ENCODE results near the gene IGHMBP2. TPM values are rescaled to one million over a fixed set of nuclear protein-coding genes. Genes with fewer than 3 reads are reported as not detected.
"Not testable (repeated sequence)": the region's sequence is repeated elsewhere in the genome, so short reads cannot be mapped to it uniquely, and the experiment has no call there.

IGHMBP2 gene
- total RNA-seq, 1 experiment from 2014 or later, result 20.4 TPM

- no peak for DNase-seq (ENCODE audit: low spot score)
Measured at GRCh38 chr11:68961245-68961644, 57.6 kb downstream of the IGHMBP2 start.

- DNase-seq (ENCODE audit: low spot score), result peak; percentile 34
Measured at GRCh38 chr11:68962527-68963250, 59.0 kb downstream of the IGHMBP2 start.

GRCh38 chr11:68963779-68964178 is 60.1 kb downstream of the IGHMBP2 start:
- no peak for DNase-seq (ENCODE audit: low spot score)

DNA sequence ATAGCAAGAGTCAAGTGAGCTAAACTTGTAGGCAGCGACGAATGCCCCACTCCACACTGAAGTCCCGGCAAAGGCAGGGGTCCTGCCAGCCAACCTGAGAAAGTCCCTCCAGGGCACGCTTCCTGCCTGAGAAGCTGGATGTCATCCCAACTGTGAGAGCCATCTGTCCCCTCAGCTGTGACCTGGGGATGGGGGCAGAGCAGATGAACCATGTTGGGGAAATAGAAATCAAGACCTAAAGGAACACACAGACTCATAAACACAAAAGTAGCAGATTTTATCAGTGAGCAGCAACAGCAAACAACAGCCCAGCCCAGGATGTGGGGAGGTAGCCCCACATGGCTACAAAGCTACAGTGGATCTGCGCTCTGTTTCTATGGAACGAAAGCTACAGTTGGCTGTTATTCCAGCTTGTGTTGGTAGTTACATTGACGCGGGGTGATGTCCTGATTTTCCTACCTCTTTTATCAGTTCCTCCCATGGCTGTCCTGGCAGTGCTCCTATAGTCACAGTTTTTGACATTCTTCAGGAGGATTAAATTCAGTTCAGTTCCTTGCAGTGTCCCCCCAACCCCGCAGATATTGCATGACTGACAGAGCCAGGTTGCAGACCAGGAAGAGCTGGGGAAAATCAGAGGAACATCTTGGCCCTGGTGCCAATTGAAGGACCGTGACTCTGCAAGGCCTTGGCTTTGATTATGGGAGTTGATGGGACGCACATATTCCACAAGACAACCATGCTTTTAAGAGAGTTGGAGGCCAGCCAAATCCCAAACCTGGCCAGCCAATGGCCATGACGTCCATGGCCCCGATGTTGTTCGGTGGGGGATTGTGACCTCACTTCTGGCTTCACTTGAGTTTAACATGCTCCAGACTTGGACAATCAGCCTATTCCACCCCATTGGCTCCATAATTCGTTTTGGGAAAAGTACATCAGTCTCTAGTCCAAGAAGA is 62.5 kb downstream of the IGHMBP2 start:
- no peak for DNase-seq (ENCODE audit: low spot score)

DNA sequence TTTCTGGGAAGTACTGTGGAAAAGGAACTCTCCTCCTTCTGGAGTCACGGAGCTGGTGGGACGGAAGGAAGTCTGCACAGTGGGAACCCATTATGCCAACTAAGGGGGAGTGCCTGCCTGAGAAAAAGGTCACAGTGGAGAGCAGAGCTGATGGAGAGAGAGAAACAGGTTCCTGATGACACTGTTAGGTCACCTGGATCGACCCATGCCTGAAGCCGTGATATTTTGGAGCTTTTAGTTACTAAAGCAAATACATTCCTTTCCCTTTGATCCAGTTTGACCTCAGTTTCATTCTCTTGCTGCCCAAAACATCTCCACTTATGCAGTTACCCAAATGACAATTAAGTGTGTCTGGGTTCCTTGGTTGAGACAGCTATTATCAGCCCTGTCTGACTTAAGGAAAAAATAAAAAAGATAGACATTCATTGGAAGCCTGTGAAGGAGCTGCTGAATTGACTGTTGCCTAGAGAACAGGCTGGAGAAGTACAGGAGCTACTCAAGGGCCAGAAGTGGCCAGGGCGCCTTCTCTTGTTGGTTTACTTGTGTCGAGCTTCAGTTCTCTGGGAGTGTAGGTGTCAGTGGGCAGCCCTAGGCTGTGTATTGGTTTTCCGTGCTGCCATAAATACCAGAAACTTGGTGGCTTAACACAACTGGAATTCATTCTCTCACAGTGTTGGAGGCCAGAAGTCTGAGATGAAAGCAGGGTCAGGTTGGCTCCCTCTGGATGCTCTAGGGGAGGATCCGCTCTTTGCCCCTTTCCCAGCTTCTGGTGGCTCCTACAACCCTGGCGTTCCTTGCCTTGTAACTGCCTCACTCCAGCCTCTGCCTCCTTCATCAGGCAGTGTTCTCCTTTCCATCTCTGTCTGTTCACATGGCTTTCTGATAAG is 63.4 kb downstream of the IGHMBP2 start:
- DNase-seq (ENCODE audit: low spot score), result no peak

GRCh38 chr11:68968306-68969250 is 64.9 kb downstream of the IGHMBP2 start:
- no peak for DNase-seq (ENCODE audit: low spot score)

DNA sequence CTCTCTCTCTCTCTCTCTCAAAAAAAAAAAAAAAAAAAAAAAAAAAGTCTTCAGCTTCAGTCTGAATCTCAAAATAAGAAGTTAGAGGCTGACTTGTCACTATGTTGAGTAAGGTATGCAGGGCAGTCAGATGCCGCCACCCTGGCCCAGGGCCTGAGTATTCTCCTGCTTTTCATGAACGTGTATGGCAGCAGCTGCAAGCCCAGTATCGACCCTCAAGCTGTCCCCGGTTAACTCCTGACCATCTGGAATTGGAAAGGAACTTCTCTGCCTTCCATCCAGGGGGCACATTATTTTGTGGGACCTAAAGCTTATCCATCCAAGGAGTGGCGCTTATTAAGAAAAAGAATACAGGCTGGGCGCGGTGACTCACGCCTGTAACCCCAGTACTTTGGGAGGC is 65.7 kb downstream of the IGHMBP2 start:
- no peak for DNase-seq (ENCODE audit: low spot score)

DNA sequence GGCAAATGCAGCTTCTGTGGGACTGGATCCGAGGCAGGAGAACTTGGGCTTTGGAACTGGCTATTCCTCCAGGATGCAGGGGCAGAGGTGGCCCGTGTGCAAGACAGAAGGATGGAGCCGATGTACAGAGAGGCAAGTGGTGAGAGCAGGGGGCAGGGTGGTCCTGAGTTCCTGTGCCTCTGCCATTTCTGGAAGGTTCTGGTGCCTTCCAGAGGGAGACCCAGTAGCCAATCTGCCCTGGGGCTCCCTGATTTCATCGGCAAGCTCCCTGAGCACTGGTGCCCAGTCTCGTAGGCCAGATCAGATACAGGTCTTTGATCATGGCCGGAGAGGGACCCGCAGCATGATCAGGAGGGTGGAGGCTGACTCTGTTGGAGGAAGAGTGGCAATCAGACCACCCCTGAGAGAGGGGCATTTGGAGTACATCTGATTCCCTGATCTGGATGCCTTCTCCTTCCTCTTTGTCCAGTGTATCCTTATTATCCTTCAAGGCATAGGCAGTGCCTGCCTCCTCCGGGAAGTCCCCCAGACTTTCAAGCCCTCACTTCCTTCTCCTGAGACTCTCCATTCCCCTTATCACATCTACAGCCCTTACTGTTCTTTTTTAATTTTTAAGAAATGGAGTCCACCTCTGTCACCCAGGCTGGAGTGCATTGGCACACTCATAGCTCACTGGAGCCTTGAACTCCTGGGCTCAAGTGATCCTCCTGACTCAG is 67.4 kb downstream of the IGHMBP2 start:
- DNase-seq (ENCODE audit: low spot score), result no peak

DNA sequence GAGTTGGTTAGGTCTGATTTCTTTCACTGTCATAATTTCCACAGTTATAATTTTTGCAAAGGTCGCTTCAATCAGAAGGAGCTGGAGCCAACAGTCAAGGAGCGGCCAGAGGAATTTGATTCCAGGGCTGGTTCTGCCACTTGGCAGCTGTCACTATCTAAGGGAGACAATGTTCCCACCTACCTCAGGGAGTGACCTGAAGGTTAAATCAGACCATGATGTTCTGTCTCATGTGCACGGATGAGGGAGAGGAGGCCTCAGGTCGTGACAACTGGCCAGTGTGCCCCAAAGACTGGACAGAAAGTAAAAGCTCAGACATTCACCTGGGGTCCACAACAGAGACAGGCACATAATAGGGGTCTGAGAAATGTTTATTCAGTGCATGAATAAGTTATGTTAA is 69.5 kb downstream of the IGHMBP2 start:
- no peak for DNase-seq (ENCODE audit: low spot score)

DNA sequence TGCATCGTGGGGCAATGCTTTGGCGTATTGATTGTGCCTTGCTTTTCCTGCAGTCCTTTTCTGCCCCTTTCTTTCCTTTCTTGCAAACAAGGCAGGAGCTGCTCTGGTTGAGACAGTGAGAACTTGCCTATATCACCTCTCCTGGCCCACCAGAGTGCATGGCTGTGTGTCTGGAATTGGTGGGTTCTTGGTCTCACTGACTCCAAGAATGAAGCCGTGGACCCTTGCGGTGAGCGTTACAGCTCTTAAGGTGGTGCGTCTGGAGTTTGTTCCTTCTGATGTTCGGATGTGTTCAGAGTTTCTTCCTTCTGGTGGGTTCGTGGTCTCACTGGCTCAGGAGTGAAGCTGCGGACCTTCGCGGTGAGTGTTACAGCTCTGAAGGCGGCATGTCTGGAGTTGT is 70.0 kb downstream of the IGHMBP2 start:
- not testable (repeated sequence) for DNase-seq (ENCODE audit: low spot score)

GRCh38 chr11:68974421-68975194 is 70.9 kb downstream of the IGHMBP2 start:
- DNase-seq (ENCODE audit: low spot score), result peak; percentile 52

DNA sequence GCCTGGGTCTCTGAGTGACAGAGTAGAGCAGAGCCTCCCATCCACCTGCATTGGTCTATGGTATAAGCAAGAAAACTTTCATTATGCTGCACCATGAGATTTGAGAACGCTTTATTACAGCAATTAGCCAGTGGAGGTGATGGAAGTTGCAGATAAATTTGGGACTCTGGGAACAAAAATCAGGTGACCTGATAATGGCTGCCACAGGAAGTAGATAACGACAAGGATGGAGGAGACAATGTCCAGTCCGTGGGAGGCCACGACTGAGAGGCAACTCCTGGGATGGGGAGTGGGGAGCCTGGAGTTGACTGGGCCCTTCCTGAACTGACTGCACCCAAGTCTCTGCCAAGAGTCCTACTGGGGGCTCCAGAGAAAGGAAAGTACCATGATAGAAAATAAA is 72.4 kb downstream of the IGHMBP2 start:
- DNase-seq (ENCODE audit: low spot score), result no peak

- DNase-seq (ENCODE audit: low spot score), result no peak
Measured at GRCh38 chr11:68976563-68976962, 72.9 kb downstream of the IGHMBP2 start.

GRCh38 chr11:68977781-68978625 is 74.3 kb downstream of the IGHMBP2 start:
- DNase-seq (ENCODE audit: low spot score), result no peak

DNA sequence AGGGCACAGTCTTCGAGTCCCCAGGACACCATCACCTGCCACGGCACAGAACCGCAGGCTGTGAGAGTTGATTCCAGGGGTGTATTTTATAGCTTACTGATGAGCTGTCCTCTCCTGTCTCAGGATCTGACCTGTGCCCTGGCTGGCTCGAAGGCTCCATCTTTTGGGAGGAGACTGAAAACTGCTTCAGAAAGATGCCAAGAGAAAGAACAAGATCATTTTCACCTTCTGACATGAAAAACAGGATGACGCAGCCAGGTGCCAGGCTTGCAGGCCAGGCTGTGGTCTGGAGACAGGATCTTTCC is 74.9 kb downstream of the IGHMBP2 start:
- DNase-seq (ENCODE audit: low spot score), result no peak

DNA sequence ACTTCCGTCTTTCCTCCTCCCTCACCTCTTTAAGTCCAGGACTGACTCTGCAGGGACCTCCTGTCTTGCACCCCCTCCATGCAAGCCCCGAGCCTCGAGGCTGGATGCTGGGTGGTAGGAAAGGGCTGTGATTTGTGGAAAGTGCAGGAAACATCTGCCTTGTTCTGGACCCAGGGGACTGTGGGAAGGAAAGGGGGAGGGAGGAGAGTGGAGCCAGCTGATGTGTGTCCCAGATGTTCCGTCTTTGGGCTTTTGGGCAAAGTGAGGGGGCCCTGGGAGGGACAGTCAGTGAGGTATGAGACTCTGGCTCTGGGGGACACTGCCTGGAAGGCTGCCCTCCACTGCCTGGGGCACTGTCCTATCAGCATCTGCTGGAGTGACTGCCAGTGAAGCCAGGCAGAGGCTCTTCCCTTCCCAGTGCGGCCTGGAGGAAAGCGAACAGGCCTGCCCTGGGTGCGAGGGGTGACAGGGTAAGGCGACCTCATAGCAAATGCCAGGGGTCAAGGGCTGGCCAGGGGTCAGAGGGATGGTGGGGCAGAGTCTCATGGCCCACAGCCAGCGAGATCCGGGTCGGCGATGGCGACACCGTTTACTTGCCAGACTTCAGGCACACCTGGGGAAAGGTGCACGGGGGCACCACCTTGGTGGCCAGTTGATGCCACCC is 75.4 kb downstream of the IGHMBP2 start:
- DNase-seq (ENCODE audit: low spot score), result no peak

DNA sequence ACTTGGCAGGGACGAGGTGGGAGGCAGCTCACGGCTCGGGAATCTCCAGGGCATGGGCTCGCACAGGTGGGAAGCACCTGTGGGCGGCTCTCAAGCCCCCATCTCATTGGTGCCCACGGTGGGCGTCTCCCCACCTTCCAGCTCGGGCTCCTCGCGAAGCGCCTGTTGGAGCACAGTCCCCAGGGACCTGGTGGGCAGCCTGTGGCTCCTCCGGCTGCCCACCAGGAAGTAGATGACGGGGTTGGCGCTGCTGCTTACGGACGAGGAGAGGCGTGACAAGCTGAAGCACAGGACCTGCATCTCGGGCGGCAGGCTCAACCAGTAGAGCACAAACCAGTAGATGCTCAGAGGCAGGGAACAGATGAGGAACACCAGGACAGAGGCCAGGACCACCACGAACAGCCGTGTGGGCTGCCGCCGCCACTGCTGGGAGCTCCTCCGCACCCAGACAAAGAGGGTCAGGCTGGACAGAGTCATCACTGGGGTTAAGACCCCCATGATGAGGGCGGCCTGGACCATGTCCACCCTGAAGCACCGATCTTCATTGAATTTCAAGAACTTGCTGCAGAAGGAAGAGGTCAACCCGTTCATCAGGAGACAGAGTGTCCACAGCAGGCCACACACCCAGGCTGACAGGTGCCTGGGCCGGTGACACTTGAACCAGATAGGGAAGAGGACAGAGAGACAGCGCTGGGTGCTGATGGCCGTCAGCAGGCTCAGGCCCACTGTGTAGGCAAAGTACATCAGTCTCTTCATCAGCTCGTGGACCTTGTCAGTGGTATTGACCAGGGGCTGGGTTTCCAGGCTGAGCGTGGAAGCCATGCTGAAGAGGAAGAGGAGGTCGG is 76.5 kb downstream of the IGHMBP2 start:
- DNase-seq (ENCODE audit: low spot score), result no peak
